KMS-11 (cell line): Measurements from ENCODE around the gene ABHD4.

Experiments
- H2AFZ ChIP-seq: fragments of 200-600 bp; sonication (generic); 2 replicates; pipeline ENCODE4 v1.6.1; 2016; ENCODE audit warnings: antibody characterized with exemption, mixed run types, low read depth
- H3K27ac ChIP-seq: fragments of 200-600 bp; sonication (generic); 2 replicates; pipeline ENCODE4 v1.6.1; 2016; ENCODE audit warnings: mild to moderate bottlenecking, mixed run types
- H3K27me3 ChIP-seq: fragments of 200-600 bp; sonication (generic); 2 replicates; pipeline ENCODE4 v1.6.1; 2017; ENCODE audit warnings: mild to moderate bottlenecking, low read depth, mixed run types, moderate library complexity; ENCODE audit not compliant: insufficient read depth
- H3K36me3 ChIP-seq: fragments of 200-600 bp; sonication (generic); 2 replicates; pipeline ENCODE4 v1.6.1; 2017; ENCODE audit warnings: mild to moderate bottlenecking, mixed run types; ENCODE audit not compliant: insufficient read depth
- H3K4me1 ChIP-seq: fragments of 200-600 bp; sonication (generic); 2 replicates; pipeline ENCODE4 v1.6.1; 2016; ENCODE audit warnings: mild to moderate bottlenecking, low read depth, mixed run types; ENCODE audit not compliant: poor library complexity, severe bottlenecking
- H3K4me2 ChIP-seq: fragments of 200-600 bp; sonication (generic); 2 replicates; pipeline ENCODE4 v1.7.0; 2016; ENCODE audit warnings: mild to moderate bottlenecking, mixed run types
- H3K4me3 ChIP-seq: fragments of 200-600 bp; sonication (generic); IDR thresholded peaks from 2 replicates; pipeline ENCODE4 v1.6.1; 2017; ENCODE audit warnings: low read depth, low read length, mixed read lengths; ENCODE audit not compliant: insufficient read depth
- H3K79me2 ChIP-seq: fragments of 200-600 bp; sonication (generic); 2 replicates; pipeline ENCODE4 v1.6.1; 2016; ENCODE audit warnings: low read depth, mixed run types; ENCODE audit not compliant: insufficient read depth
- H3K9ac ChIP-seq: fragments of 200-600 bp; sonication (generic); 2 replicates; pipeline ENCODE4 v1.6.1; 2016; ENCODE audit warnings: mild to moderate bottlenecking, mixed run types
- H4K20me1 ChIP-seq: fragments of 200-600 bp; sonication (generic); 2 replicates; pipeline ENCODE4 v1.6.1; 2016; ENCODE audit warnings: mild to moderate bottlenecking, mixed run types; ENCODE audit not compliant: insufficient read depth
- CTCF ChIP-seq: fragments of 200-600 bp; sonication (generic); conservative IDR thresholded peaks from 2 replicates; pipeline ENCODE4 v1.6.1; 2017; ENCODE audit warnings: low read depth, mild to moderate bottlenecking, antibody characterized with exemption, low read length, moderate library complexity, mixed read lengths

ABHD4 gene, protein sequence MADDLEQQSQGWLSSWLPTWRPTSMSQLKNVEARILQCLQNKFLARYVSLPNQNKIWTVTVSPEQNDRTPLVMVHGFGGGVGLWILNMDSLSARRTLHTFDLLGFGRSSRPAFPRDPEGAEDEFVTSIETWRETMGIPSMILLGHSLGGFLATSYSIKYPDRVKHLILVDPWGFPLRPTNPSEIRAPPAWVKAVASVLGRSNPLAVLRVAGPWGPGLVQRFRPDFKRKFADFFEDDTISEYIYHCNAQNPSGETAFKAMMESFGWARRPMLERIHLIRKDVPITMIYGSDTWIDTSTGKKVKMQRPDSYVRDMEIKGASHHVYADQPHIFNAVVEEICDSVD

DNA sequence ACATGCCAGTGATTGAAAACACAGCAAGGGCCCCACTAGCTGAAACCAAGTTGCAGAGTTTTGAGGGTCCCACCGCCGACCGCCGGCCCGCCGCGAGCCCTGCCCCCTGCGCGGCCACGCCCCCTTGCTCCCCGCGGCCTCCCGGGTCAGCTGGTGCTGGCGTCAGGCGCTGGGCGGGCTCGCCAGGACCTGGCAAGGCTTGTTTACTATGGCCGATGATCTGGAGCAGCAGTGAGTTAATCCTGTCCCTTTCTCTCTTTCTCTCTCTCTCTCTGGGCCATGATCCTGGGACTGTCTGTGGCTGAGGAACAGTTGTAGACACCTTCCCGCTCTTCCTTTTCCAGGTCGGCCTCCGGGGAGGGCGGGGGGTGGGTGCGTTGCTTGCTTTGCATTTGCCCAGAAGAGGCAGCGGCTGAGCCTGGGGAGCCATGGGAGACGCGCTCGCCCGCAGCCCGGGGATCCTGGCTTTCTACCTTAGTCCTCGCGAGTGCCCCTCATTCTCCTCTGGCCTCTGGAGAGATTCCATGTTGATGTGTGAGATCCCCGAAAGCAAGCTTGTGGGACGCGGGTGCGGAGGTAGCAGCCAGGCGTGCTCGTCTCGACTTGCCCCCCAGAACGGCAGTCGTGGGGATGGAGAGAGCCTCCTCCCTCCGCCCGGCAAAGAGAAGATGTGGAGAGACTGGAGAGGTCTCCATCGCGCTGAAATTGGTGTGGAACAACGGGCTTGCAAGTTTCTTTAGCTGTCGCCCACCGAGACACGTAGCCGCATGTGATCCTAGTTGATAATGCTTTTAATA lies at the start of gene ABHD4:
Gene ABHD4, plus strand, starts transcription at position 202 of the 797 bp plus-strand sequence. Its CDS starts 7 bp downstream, at position 209.
- Histone ChIP-seq H3K4me3 (no peak within 1 kb of the TSS), H2AFZ (peak within 1 kb of the TSS; percentile 91), H4K20me1 (no peaks in the 10 kb centered on the region), H3K4me2 (peak within 1 kb of the TSS; percentile 84), H3K27ac (peak within 1 kb of the TSS; percentile 83), H3K27me3 (no peaks in the 10 kb centered on the region), H3K79me2 (peaks cover 22% of the 10 kb centered on the region), H3K9ac (peak within 1 kb of the TSS; percentile 76), H3K36me3 (no peaks in the 10 kb centered on the region), H3K4me1 (peaks cover 49% of the 10 kb centered on the region)
- TF ChIP-seq CTCF = no peak

DNA sequence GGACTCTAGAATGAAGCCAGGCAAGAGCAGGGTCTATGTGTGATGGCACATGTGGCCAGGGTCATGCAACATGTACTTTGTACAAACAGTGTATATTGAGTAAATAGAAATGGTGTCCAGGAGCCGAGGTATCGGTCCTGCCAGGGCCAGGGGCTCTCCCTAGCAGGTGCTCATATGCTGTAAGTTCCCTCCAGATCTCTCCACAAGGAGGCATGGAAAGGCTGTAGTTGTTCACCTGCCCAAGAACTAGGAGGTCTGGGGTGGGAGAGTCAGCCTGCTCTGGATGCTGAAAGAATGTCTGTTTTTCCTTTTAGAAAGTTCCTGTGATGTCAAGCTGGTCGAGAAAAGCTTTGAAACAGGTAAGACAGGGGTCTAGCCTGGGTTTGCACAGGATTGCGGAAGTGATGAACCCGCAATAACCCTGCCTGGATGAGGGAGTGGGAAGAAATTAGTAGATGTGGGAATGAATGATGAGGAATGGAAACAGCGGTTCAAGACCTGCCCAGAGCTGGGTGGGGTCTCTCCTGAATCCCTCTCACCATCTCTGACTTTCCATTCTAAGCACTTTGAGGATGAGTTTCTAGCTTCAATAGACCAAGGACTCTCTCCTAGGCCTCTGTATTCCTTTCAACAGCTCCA lies 48.7 kb upstream of the ABHD4 start:
- no peaks in the 10 kb centered on the region for H4K20me1 ChIP-seq
- H3K4me2 ChIP-seq = peak overlapping the region; percentile 88
- peaks cover 68% of the 10 kb centered on the region for H3K4me1 ChIP-seq
- H3K27ac ChIP-seq = peak overlapping the region; percentile 88
- H3K9ac ChIP-seq = no peak overlapping the region; the same call in 1 of the 2 replicates
- H3K27me3 ChIP-seq = no peaks in the 10 kb centered on the region
- H3K79me2 ChIP-seq = no peaks in the 10 kb centered on the region
- peak overlapping the region; percentile 47 for H2AFZ ChIP-seq
- no peak overlapping the region for H3K4me3 ChIP-seq
- H3K36me3 ChIP-seq = no peaks in the 10 kb centered on the region
- no peak for TF ChIP-seq CTCF

GRCh38 chr14:22549981-22550673 lies 48.0 kb upstream of the ABHD4 start:
- Histone ChIP-seq H3K4me3 (no peak overlapping the region), H3K9ac (peak overlapping the region; percentile 43; the same call in 1 of the 2 replicates), H3K79me2 (no peaks in the 10 kb centered on the region), H3K27me3 (no peaks in the 10 kb centered on the region), H2AFZ (peak overlapping the region; percentile 47), H3K36me3 (no peaks in the 10 kb centered on the region), H3K4me2 (peak overlapping the region; percentile 88), H4K20me1 (no peaks in the 10 kb centered on the region), H3K27ac (peak overlapping the region; percentile 88), H3K4me1 (peaks cover 75% of the 10 kb centered on the region)
- no peak for TF ChIP-seq CTCF

GRCh38 chr14:22551605-22551997 lies 46.5 kb upstream of the ABHD4 start:
- Histone ChIP-seq H3K4me2 (peak overlapping the region; percentile 88; the same call in 1 of the 2 replicates), H3K79me2 (no peaks in the 10 kb centered on the region), H3K27ac (peak overlapping the region; percentile 88; the same call in 1 of the 2 replicates), H3K36me3 (no peaks in the 10 kb centered on the region), H3K4me3 (no peak overlapping the region), H4K20me1 (no peaks in the 10 kb centered on the region), H3K27me3 (no peaks in the 10 kb centered on the region), H3K4me1 (peaks cover 84% of the 10 kb centered on the region), H3K9ac (no peak overlapping the region), H2AFZ (no peak overlapping the region)
- TF ChIP-seq CTCF = no peak
